NCI-H748 (cell line): Measurements from ENCODE around the gene ATG12.
"Not testable (repeated sequence)": the region's sequence is repeated elsewhere in the genome, so short reads cannot be mapped to it uniquely, and the experiment has no call there.

Experiments used
- DNase-seq: peaks from one replicate; lab custom pipeline; 2025; ENCODE audit not compliant: unreplicated experiment; lab: John Stamatoyannopoulos, UW

The ATG12 gene

DNA sequence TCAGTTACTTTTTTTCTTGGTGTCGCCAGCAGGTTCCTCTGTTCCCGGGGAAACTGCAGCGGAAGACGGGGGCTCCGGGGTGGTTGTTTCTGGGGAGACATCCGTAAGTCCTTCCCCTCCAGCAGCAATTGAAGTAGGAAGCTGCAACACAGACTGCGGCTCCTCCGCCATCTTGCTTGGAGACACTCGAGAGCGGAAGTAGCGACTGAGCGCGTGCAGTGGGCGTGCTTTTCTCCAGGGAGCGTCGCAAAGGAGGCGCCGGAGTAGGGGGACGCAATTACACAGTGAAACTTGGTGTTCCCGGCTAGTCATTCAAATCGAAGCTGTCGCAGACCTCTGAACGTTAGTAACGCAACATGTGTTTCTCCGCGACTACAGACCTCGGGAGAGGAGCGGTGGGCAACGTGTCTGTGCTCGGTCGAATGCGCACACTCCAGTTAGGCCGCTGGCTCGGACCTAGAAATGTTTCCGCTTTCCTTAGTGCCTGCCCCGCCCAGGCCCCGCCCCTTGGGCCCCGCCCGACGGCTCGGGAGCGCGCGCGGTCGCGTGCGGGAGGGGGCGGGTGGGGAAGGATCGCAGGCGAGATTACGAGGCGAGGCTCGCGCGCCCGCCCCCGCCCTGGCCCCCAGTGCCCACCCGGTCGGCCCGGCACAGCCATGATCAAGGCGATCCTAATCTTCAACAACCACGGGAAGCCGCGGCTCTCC lies at the start of gene ATG12, which contains the start of gene AP3S1:
ATG12 (minus strand) TSS at position 184 of the 707 bp plus-strand sequence; CDS start at position 171, 13 bp downstream.
AP3S1 (plus strand) TSS at position 554 of the 707 bp plus-strand sequence; CDS start at position 657, 103 bp downstream.
- DNase-seq: peak; percentile 94

DNA sequence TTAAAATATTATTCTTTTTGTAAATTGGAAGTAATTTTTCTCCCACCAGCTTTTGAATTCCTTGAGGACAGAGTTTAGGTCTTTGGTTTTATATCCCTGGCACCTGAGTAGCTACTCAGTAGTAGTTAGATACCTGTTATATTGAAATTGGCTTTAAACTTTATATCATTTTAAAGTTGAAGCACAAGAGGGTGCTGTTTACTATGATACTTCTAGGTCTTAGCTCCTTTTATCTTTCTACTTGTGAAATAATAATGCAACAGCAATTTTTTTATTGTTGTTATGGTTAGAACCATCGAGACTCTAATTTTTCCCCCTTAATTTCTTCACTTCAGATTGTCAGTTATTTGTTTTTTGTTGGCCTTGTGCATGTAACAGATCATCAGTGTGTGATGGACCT lies 46.7 kb upstream of the ATG12 start:
- no peak for DNase-seq

DNA sequence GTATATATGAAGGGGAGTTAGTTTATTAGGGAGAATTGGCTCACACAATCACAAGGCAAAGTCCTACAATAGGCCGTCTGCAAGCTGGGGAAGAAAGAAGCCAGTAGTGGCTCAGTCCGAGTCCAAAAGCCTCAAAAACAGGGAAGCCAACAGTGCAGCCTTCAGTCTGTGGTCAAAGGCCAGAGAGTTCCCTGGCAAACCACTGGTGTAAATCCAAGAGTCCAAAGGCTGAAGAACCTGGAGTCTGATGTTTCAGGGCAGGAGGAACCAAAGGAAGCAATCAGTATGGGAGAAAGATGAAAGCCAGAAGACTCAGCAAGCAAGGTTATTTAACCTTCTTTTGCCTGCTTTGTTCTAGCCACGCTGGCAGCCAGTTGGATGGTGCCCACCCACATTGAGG lies 43.8 kb upstream of the ATG12 start:
- not testable (repeated sequence) for DNase-seq

DNA sequence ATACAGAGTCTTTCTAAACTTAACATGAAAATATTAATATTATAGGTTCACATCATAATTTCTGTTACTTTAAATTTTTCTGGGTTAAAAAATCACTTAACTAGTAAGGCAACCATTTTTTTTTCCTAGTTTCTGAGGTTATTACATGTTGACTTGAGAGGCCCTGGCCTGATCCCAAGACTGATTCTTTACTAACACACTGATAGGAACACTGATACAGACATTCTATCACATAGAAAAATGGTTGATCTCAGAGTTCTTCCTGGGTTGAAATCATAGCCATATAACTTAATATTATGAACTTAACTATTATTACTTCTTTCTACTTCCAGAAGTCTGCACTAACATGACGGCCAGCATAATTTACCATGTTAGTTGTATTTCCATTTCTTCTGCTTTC lies 43.3 kb upstream of the ATG12 start:
- no peak for DNase-seq

- not testable (repeated sequence) for DNase-seq
These were observed 41.1 kb upstream of the ATG12 start for GRCh38 chr5:115882434-115882833.

DNA sequence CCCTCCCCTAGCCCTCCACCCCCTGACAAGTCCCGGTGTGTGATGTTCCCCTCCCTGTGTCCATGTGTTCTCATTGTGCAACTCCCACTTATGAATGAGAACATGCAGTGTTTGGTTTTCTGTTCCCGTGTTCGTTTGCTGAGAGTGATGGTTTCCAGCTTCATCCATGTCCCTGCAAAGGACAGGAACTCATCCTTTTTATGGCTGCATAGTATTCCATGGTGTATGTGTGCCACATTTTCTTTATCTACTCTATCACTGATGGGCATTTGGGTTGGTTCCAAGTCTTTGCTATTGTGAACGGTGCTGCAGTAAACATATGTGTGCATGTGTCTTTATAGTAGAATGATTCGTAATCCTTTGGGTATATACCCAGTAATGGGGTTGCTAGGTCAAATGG lies 36.0 kb upstream of the ATG12 start:
- not testable (repeated sequence) for DNase-seq

GRCh38 chr5:115875447-115875846 lies 34.1 kb upstream of the ATG12 start:
- peak; percentile 4 for DNase-seq

DNA sequence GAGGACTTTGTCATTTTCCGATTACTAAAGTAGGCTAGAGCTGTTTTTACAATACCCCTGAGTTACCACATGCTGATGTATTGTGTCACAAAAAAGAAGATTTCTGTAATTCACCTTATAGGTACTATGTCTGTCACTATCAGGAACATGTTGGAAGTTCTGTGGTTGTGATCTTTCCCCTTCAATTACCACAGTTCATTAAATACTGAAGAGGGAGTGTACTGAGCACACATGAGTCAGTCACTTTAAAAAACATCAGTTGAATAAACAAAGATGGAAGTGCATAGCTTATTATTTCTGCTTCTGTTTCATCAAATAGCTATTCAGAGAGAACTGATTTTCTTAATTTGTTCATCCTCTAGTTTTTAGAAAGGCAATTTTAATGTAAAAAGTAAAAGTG lies 32.0 kb upstream of the ATG12 start:
- peak; percentile 77 for DNase-seq

GRCh38 chr5:115872447-115872846 lies 31.1 kb upstream of the ATG12 start:
- no peak for DNase-seq

DNA sequence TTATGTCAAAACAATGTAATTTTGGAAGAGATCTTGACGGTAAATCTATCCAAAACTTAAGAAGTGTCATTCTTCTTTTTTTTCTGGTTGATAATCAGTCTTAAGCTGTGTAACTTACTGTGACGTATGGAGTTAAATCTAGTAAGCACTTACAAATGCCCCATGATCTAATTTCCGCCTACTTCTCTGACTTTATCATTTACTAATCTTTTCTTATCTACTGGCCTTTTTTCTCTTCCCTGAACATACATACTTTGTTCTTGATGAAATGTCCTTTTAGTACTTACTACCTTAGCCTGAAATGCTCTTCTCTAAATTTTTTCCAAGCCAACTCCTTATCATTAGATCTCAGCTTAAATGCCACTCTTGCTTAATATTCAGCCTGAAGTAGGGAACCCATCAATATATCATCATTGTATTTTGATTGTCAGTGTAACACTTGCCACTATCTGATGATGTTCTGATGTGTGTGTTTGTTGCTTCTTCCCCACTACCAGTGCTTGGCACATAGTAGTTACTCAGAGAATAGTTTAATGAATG lies 28.0 kb upstream of the ATG12 start:
- no peak for DNase-seq

DNA sequence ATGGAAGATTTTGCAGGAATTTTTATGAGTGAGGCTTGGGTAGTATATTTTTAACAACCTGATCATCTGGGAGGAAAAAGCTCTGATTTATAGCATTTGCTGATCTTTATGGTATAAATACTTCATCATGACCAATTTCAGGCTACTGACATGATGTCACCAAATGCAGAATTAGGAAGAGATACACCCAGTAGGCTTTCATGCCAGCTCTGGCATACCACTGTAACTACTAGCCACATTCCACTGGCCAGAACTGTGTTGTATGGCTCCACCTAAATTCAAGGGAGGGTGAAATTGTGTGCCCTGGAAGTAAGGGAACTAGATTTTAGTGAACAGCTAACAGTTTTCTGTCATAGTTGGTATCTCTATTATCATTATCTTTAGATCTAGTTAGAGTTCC lies 18.0 kb upstream of the ATG12 start:
- DNase-seq: no peak

DNA sequence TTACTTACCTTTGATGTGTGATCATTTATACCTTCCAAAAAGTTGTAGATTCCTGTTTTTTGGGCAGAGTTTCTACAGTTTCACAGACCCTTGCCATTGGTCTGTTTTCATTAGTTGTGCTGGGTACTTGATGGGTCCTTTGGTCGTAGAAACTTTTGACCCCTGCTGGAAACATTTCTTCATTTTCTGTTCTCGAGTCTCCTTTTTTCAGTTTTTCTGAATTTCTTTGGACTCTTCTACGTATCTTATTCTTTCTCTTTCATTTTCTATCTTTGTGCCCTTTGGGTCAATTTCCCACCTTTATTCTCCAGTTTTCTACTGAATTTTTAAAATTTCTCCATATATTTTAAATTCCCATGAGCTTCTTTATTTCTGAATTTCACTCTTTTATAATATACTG lies 17.0 kb upstream of the ATG12 start:
- no peak for DNase-seq

- DNase-seq: no peak
These were observed 16.4 kb upstream of the ATG12 start for GRCh38 chr5:115857626-115858349.

GRCh38 chr5:115857057-115857479 lies 15.7 kb upstream of the ATG12 start:
- no peak for DNase-seq

GRCh38 chr5:115855959-115856358 lies 14.6 kb upstream of the ATG12 start:
- no peak for DNase-seq

DNA sequence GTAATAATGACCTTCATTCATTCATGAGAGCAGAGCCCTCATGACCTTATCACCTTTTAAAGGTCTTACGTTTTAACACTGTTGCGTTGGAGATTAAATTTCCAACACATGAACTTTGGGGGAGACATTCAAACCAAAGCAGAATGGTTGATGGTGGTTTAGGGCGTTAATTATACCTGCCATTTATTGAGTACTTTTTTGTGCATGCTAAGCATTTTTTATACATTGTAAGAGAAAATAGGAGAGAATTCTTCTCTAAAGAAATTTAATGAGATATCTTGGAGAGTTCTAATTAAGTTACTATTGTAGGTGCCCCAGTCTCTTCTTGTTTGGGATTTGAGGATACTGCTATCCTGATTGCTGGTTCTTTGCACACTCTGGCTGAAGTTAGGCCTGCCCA lies 12.8 kb upstream of the ATG12 start:
- DNase-seq: no peak

DNA sequence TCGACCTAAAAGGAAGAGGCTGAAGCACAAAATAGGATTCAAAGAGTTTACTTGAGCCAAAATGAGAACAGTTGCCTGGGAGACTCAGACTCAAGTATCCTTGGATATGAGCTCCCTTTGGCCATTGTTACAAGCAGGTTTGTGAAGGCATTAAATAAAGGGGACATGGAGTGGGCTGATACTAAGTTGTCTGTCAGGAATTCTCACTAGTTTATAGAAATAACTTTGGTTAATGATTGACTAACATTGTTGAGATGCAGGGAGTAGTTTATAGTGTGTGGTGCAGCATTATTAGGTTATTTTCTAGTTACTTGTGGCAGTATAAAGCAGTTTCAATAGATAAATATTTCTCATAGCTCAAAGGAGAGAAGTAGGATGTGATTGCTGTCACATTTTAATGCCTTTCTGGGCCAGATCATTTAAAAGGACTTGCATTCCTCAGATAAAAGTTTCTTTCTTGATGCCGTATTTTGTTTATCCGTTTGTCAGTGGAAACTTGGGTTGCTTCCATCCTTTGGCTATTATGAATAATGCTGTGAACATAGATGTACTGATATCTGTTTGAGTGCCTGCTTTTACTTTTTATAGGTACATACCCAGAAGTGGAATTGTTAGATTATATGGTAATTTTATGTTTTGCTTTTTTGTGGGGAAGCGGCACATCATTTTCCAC lies 9.5 kb upstream of the ATG12 start:
- DNase-seq: no peak

GRCh38 chr5:115849258-115849798 lies 8.0 kb upstream of the ATG12 start:
- DNase-seq: no peak

DNA sequence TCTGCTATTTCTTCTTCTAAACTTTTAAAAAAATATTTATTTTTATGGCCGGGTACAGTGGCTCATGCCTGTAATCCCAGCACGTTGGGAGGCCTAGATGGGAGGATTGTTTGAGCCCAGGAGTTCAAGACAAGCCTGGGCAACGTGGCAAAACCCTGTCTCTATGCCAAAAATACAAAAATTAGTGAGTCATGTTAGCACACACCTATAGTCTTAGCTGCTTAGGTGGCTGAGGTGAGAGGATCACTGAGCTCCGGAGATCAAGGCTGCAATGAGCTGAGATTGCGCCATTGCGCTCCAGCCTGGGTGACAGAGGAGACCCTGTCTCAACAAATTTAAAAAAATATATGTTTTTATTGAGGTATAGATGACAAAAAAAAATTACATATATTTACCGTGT lies 5.9 kb upstream of the ATG12 start:
- DNase-seq: no peak

GRCh38 chr5:115844321-115844817 lies 3.0 kb upstream of the ATG12 start:
- no peak for DNase-seq
